Sigmoid colon (tissue), 4 donors: ENCODE results near the gene FBXO33.

Experiments
- CTCF ChIP-seq, 4 experiments: fragments of 450-650 bp in 3 of 4; fragments of 200-600 bp in 1 of 4; IDR thresholded peaks; one replicate each; pipeline ENCODE4 v1.5.1; 2016 to 2019; ENCODE audit warnings: antibody characterized with exemption in 4 of 4, mild to moderate bottlenecking in 3 of 4, moderate library complexity in 2 of 4
- EP300 ChIP-seq, 4 donors: sonication (generic); formaldehyde crosslinking; IDR thresholded peaks; one replicate each; pipeline ENCODE4 v1.6.1; 2017; ENCODE audit warnings: antibody characterized with exemption in 4 of 4
- POLR2A ChIP-seq, 2 donors: fragments of 450-650 bp; IDR thresholded peaks; one replicate each; pipeline ENCODE4 v1.6.1; 2016; ENCODE audit warnings: antibody characterized with exemption in 2 of 2, mild to moderate bottlenecking in 2 of 2, moderate library complexity in 2 of 2
- POLR2AphosphoS5 ChIP-seq, 4 donors: sonication (generic); formaldehyde crosslinking; IDR thresholded peaks; one replicate each; pipeline ENCODE4 v1.6.1; 2017; ENCODE audit warnings: antibody characterized with exemption in 4 of 4

- TF ChIP-seq CTCF (IDR thresholded peaks at IDR 0.05): no peak
- TF ChIP-seq EP300 (IDR thresholded peaks at IDR 0.05): no peak
- no peak for TF ChIP-seq POLR2A (IDR thresholded peaks at IDR 0.05)
- TF ChIP-seq POLR2AphosphoS5 (IDR thresholded peaks at IDR 0.05): no peak
Measured at GRCh38 chr14:39469094-39469710, 37.0 kb upstream of the FBXO33 start.
